ENCODE results near the gene NTRK2. TPM values are rescaled to one million over a fixed set of nuclear protein-coding genes. Genes with fewer than 3 reads are reported as not detected.

NTRK2 gene
- total and polyA plus RNA-seq, 10 of the 15 experiments (the other 5 are each of a cell fraction or from before 2014, with no cell fraction given) = 0.42 to 4.6 (median 0.65) TPM

DNA sequence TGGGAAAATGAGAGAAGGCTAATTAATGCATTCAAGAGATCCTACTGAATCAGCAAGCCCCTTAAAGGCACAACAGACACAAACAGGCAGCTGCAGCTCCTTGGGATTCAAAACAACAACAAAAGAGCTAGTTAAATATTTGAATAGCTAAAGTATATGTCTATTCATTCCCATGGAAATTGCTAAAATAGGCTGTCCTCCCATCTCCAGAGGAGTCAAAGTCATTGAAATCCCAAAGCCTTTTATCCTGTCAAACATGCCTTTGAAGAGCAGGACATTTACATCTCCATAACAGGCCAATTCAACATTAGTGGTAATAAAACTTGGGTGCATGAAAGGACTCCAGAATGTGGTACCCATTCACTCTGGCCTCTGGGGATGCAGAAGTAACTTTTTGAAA, 177.4 kb downstream of the NTRK2 start:
- POLR2A ChIA-PET = no interaction called here
- peaks cover 6% of the 10 kb centered on the region; the same call in 1 of the 2 replicates for H3K4me1 ChIP-seq (ENCODE audit: control insufficient read depth, insufficient read depth, low read length)
- BruUV-seq (replicated peaks) = no TSS peak
- SMC1A ChIA-PET (ENCODE audit: uncharacterized antibody, unreplicated experiment) = interaction anchor here (0.6 to 1.4 kb wide), 3 partner anchors 8 to 276 kb away, joined by 3 to 5 read pairs (median 3); no protein-coding TSS in a partner anchor
- no peaks in the 10 kb centered on the region for H3K79me2 ChIP-seq (ENCODE audit: control insufficient read depth, insufficient read depth, low read length)
- no peak overlapping the region for H3K9ac ChIP-seq (ENCODE audit: control insufficient read depth, insufficient read depth, low read length)
- DNase-seq (ENCODE audit: low read depth, low spot score) = no peak
- no peak for FAIRE-seq
- no peak overlapping the region for H3K4me3 ChIP-seq
- no peak for ATAC-seq
- TF ChIP-seq JUND (IDR thresholded peaks at IDR 0.05; ENCODE audit: low read depth, low read length) = no peak
- no peak for TF ChIP-seq YBX1 (IDR thresholded peaks at IDR 0.05)
- no peak for TF ChIP-seq NFYA (IDR thresholded peaks at IDR 0.05; ENCODE audit: borderline replicate concordance, low read depth, low read length)
- no peak for TF ChIP-seq SREBF1 (IDR thresholded peaks at IDR 0.05; ENCODE audit: low read length)
- no peak for TF ChIP-seq POLR2AphosphoS5 (IDR thresholded peaks at IDR 0.05; ENCODE audit: low read length)
- TF ChIP-seq, protein P1, sequence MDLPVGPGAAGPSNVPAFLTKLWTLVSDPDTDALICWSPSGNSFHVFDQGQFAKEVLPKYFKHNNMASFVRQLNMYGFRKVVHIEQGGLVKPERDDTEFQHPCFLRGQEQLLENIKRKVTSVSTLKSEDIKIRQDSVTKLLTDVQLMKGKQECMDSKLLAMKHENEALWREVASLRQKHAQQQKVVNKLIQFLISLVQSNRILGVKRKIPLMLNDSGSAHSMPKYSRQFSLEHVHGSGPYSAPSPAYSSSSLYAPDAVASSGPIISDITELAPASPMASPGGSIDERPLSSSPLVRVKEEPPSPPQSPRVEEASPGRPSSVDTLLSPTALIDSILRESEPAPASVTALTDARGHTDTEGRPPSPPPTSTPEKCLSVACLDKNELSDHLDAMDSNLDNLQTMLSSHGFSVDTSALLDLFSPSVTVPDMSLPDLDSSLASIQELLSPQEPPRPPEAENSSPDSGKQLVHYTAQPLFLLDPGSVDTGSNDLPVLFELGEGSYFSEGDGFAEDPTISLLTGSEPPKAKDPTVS (IDR thresholded peaks at IDR 0.05; ENCODE audit: low read depth, low read length) = no peak
- TF ChIP-seq DPF2 (IDR thresholded peaks at IDR 0.05) = no peak
- TF ChIP-seq SIN3A (IDR thresholded peaks at IDR 0.05; ENCODE audit: low read depth, low read length) = no peak
- TF ChIP-seq NR2C1 (IDR thresholded peaks at IDR 0.05) = no peak
- no peak for TF ChIP-seq RUNX3 (IDR thresholded peaks at IDR 0.05; ENCODE audit: low read length)
- TF ChIP-seq NBN (IDR thresholded peaks at IDR 0.05) = no peak
- TF ChIP-seq CBX3 (IDR thresholded peaks at IDR 0.05; ENCODE audit: borderline replicate concordance, low read depth) = no peak
- TF ChIP-seq POLR2AphosphoS2 (IDR thresholded peaks at IDR 0.05; ENCODE audit: low read depth, low read length) = no peak
- TF ChIP-seq, protein P2, sequence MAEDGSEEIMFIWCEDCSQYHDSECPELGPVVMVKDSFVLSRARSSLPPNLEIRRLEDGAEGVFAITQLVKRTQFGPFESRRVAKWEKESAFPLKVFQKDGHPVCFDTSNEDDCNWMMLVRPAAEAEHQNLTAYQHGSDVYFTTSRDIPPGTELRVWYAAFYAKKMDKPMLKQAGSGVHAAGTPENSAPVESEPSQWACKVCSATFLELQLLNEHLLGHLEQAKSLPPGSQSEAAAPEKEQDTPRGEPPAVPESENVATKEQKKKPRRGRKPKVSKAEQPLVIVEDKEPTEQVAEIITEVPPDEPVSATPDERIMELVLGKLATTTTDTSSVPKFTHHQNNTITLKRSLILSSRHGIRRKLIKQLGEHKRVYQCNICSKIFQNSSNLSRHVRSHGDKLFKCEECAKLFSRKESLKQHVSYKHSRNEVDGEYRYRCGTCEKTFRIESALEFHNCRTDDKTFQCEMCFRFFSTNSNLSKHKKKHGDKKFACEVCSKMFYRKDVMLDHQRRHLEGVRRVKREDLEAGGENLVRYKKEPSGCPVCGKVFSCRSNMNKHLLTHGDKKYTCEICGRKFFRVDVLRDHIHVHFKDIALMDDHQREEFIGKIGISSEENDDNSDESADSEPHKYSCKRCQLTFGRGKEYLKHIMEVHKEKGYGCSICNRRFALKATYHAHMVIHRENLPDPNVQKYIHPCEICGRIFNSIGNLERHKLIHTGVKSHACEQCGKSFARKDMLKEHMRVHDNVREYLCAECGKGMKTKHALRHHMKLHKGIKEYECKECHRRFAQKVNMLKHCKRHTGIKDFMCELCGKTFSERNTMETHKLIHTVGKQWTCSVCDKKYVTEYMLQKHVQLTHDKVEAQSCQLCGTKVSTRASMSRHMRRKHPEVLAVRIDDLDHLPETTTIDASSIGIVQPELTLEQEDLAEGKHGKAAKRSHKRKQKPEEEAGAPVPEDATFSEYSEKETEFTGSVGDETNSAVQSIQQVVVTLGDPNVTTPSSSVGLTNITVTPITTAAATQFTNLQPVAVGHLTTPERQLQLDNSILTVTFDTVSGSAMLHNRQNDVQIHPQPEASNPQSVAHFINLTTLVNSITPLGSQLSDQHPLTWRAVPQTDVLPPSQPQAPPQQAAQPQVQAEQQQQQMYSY (CRISPR knock-in tag; IDR thresholded peaks at IDR 0.05) = no peak
- CTCF ChIA-PET = no interaction called here
- no peak overlapping the region for H3K4me2 ChIP-seq (ENCODE audit: control insufficient read depth, insufficient read depth)
- H3K9me3 ChIP-seq (replicated peaks; ENCODE audit: control insufficient read depth, insufficient read depth, low read length) = no peaks in the 10 kb centered on the region
- RAD21 ChIA-PET (ENCODE audit: unreplicated experiment) = no interaction called here
- in situ Hi-C loops (cut with MboI) (no loop called here), intact Hi-C loops (cut with micrococcal nuclease; ENCODE audit: unreplicated experiment) (no loop called here)
- no peaks in the 10 kb centered on the region for H3K27me3 ChIP-seq (replicated peaks in 1 of 2; ENCODE audit: control insufficient read depth in 2 of 2, insufficient read depth in 2 of 2, low read length in 1 of 2)
- H3K36me3 ChIP-seq (ENCODE audit: control insufficient read depth in 2 of 2, insufficient read depth in 2 of 2, low read length in 1 of 2) = no peaks in the 10 kb centered on the region
- H3K27ac ChIP-seq (ENCODE audit: control insufficient read depth, insufficient read depth) = no peak overlapping the region
- H4K20me1 ChIP-seq (ENCODE audit: control insufficient read depth, insufficient read depth) = no peaks in the 10 kb centered on the region
- H2AFZ ChIP-seq (ENCODE audit: control insufficient read depth, low read depth, low read length) = no peak overlapping the region
